Stimulated activated CD8-positive, alpha-beta memory T cell treated with anti-CD3 and anti-CD28 coated beads, Interleukin-15, amount 100 ng/mL, for 1 hour (primary cell): ENCODE data around the gene FAM120C.

Source experiments
- DNase-seq: peaks from one replicate; pipeline ENCODE4 v3.0.0-alpha.2; 2020; ENCODE audit warnings: low read depth

FAM120C gene

GRCh38 chrX:54043056-54043455 lies 140.0 kb downstream of the FAM120C start:
- no peak for DNase-seq

GRCh38 chrX:54042609-54043021 lies 140.4 kb downstream of the FAM120C start:
- no peak for DNase-seq

GRCh38 chrX:54030329-54030728 lies 152.7 kb downstream of the FAM120C start:
- no peak for DNase-seq

GRCh38 chrX:54029529-54030143 lies 153.4 kb downstream of the FAM120C start:
- DNase-seq: no peak

GRCh38 chrX:54024350-54024749 lies 158.7 kb downstream of the FAM120C start:
- DNase-seq: no peak
